Measurements from ENCODE around the gene TMCO6.

GRCh38 chr5:140672455-140673186, 33.4 kb downstream of the TMCO6 start:
- TF ChIP-seq, protein P1, sequence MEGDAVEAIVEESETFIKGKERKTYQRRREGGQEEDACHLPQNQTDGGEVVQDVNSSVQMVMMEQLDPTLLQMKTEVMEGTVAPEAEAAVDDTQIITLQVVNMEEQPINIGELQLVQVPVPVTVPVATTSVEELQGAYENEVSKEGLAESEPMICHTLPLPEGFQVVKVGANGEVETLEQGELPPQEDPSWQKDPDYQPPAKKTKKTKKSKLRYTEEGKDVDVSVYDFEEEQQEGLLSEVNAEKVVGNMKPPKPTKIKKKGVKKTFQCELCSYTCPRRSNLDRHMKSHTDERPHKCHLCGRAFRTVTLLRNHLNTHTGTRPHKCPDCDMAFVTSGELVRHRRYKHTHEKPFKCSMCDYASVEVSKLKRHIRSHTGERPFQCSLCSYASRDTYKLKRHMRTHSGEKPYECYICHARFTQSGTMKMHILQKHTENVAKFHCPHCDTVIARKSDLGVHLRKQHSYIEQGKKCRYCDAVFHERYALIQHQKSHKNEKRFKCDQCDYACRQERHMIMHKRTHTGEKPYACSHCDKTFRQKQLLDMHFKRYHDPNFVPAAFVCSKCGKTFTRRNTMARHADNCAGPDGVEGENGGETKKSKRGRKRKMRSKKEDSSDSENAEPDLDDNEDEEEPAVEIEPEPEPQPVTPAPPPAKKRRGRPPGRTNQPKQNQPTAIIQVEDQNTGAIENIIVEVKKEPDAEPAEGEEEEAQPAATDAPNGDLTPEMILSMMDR (IDR thresholded peaks at IDR 0.05), result no peak
- TF ChIP-seq POLR2A (IDR thresholded peaks at IDR 0.05) (no peak), EP300 (IDR thresholded peaks at IDR 0.05) (no peak)
